Fibroblast of the aortic adventitia (primary cell): ENCODE results near the gene GPR87. TPM values are rescaled to one million over a fixed set of nuclear protein-coding genes. Genes with fewer than 3 reads are reported as not detected.

ENCODE experiments used
- DNase-seq: peaks from one replicate; pipeline ENCODE4 v3.0.0-alpha.2; 2010; ENCODE audit warnings: low read depth
- H3K4me3 ChIP-seq: 2 replicates; pipeline ENCODE4 v1.5.1; 2011; ENCODE audit warnings: low read depth, mild to moderate bottlenecking, control low read depth, low read length, moderate library complexity
- total RNA-seq: library from RNA; depleted of rRNA; stranded (reverse); fragments of >200 nt; gene quantifications from 2 replicates; pipeline ENCODE4 v1.2.3, GENCODE V29; 2012; ENCODE audit warnings: low replicate concordance
- TF ChIP-seq, protein P1 (sequence below): IDR thresholded peaks from 2 replicates; pipeline ENCODE4 v1.5.1; 2011; ENCODE audit warnings: mild to moderate bottlenecking, low read length, control low read depth, inconsistent platforms; ENCODE audit not compliant: insufficient read depth

The GPR87 gene
- total RNA-seq, 1 donor = 0.18 TPM

DNA sequence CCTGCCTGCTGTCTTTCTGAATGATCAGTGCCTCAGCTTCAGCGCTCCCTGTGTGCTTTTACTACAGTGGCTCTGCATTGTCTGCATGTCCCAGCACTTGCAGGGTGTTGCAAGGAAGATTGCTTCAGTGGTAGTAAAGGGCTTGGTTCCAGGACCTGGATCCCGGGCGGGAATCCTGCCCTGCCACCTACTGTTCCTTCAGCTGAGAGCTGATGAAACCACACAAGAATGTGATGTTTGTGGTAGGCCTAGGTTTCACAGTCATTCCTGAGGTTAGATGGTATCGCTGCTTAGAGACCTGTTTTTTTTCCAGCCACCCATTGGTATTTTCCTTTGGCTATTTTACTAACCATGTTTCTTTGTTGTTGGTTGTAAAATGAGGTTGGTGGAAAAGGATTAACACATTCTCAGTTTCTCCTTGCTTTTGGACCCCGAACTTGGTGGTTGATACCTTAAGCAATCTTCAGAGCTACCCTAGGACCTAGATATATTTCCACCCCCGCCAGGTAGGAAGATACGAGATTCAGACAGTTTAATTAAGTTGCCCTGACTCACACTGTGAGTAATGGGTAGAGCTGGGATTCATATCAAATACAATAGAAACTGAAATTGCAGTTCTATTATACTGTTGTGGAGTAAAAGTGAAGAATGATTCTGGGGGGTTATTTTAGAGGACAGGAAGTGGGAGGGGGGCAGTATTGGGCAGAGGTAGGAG is 11.4 kb downstream of the GPR87 start:
- peak; percentile 98 for DNase-seq
- TF ChIP-seq, protein P1, sequence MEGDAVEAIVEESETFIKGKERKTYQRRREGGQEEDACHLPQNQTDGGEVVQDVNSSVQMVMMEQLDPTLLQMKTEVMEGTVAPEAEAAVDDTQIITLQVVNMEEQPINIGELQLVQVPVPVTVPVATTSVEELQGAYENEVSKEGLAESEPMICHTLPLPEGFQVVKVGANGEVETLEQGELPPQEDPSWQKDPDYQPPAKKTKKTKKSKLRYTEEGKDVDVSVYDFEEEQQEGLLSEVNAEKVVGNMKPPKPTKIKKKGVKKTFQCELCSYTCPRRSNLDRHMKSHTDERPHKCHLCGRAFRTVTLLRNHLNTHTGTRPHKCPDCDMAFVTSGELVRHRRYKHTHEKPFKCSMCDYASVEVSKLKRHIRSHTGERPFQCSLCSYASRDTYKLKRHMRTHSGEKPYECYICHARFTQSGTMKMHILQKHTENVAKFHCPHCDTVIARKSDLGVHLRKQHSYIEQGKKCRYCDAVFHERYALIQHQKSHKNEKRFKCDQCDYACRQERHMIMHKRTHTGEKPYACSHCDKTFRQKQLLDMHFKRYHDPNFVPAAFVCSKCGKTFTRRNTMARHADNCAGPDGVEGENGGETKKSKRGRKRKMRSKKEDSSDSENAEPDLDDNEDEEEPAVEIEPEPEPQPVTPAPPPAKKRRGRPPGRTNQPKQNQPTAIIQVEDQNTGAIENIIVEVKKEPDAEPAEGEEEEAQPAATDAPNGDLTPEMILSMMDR = peak; percentile 28
- no peak overlapping the region for H3K4me3 ChIP-seq

DNA sequence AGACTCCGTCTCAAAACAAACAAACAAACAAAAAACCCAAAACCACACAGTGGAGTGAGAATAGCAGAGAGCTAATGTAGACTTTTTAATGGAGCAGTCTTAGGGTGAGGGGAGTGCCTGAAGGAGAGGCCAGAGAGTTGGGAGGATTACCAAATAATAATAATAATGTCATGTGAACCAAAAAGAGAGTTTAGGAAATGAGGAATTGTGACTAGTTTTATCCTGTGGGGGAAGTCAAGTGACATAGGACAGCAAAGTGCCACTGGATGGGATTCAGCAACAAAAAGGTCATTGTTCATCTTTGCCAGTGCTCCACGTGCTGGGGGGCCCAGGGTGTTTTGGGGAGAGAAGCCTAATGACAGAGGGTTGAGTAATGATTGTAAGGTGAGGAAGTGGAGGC is 12.9 kb downstream of the GPR87 start:
- no peak overlapping the region for H3K4me3 ChIP-seq
- no peak for DNase-seq
- TF ChIP-seq, protein P1 = no peak

DNA sequence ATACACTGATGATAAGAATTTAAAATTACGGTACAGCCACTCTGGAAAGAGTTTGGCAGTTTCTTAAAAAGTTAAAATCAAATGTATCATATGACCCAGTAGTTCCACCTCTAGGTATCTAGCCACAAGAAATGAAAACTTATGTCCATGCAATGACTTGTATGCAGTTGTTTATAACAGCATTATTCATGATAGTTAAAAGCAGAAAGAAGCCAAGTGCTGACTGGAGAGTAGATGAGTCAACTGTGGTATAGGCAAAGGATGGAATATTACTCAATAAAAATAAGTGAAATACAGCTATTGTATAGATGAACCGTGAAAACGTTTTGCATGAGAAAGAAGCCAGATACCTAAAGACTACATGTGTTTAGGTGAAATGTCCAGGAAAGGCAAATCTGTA is 14.8 kb downstream of the GPR87 start:
- TF ChIP-seq, protein P1 = no peak
- no peak overlapping the region for H3K4me3 ChIP-seq
- DNase-seq = peak; percentile 69

DNA sequence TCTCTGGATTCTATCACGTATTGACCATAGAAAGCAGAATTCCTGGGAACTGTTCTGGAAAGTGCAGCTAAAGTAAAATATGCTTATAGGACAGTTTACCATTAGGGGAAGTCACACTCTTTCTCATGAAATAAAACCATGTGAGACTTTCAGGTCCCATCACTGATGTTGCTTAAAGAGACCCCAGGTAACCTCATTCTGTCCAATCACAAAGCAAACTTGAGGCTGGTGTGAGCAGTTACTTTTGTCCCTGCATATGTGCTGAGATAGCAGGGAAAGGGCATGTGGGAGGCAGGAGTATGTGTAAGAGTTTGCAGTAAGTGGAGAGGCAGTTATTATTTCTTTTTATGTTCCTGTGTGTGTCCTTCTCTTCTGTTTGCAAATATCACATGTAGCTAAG is 16.1 kb downstream of the GPR87 start:
- TF ChIP-seq, protein P1 = no peak
- no peak overlapping the region for H3K4me3 ChIP-seq
- DNase-seq = no peak

DNA sequence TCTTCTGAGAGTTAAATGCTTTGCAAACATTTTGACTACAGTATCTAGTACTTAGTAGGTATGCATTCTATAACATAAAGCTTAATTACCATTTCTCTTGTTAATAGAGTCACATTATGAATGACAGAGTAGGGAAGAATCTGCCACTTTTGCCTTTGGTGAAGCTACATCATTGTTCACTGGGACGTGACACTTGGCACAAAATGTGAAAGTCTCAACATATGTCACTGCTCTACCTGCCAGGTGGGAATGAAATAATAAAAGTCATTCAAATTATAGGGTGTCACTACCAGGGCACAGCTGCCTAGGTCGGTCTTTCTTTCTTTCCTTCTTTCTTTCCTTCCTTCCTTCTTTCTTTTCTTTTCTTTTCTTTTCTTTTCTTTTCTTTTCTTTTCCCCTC is 17.6 kb downstream of the GPR87 start:
- no peak for DNase-seq
- no peak overlapping the region for H3K4me3 ChIP-seq
- TF ChIP-seq, protein P1 = no peak

DNA sequence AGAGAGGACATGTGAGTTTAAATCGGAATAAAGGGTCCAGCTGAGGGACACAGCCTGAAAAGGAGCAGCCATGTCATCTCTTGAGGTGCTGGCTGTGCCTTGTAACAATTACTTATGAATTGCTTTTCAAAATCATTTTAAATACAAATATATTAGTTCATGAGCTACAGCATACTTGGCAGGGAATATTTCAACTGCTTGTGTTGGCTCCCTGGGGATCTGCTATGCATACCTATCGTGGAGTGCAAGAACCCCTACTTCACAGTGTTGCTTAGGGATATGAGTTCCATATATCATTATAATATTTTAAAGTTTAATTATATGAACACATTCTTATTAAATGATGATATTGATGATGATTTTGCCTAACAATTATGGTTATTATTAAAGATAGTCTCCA is 19.2 kb downstream of the GPR87 start:
- no peak for DNase-seq
- TF ChIP-seq, protein P1 = no peak
- H3K4me3 ChIP-seq = no peak overlapping the region

DNA sequence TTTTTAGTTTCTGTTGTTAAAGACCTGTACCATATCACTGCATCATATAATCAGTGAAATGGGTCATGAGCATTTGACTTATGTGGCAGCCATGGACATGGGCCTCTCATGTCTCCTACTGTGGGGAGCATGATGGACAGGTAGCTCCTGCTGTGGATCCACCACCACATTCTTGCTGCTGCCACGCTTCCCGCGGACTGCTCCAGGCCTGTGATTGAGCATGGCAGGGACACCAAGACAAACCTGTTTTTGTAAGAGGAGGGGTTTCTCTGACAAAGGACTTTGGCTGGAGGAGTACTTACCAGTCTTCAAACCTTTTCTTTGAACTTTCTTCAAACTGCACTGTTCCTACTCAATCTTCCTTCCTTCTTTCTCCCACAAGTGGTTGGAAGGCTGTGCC is 20.4 kb downstream of the GPR87 start:
- TF ChIP-seq, protein P1 = no peak
- DNase-seq = no peak
- H3K4me3 ChIP-seq = no peak overlapping the region
